SK-N-SH (cell line): Measurements from ENCODE around the gene CPT1C. TPM values are rescaled to one million over a fixed set of nuclear protein-coding genes. Genes with fewer than 3 reads are reported as not detected.

ENCODE experiments used
- CTCF ChIA-PET: fragments of 300-600, 350-600 bp; formaldehyde crosslinking; extraction: SDS; loops from one replicate; lab custom pipeline; 2021; lab: Yijun Ruan, JAX
- POLR2A ChIA-PET: fragments of 350-600 bp; sonication (Branson Sonifier 250); formaldehyde crosslinking; extraction: SDS; loops from one replicate; lab custom pipeline; 2020; ENCODE audit warnings: antibody characterized with exemption, inconsistent platforms; lab: Yijun Ruan, JAX
- DNase-seq: peaks from one replicate; pipeline ENCODE4 v3.0.0; 2012
- H2AFZ ChIP-seq: fragments of 200-600 bp; sonication (generic); 2 replicates; pipeline ENCODE4 v1.8.1; 2016; ENCODE audit warnings: antibody characterized with exemption, mild to moderate bottlenecking, low read depth
- H3F3A ChIP-seq: fragments of 200-600 bp; sonication (generic); replicated peaks from 2 replicates; pipeline ENCODE3; 2016; ENCODE audit warnings: antibody characterized with exemption, mild to moderate bottlenecking; ENCODE audit not compliant: insufficient read depth
- H3K27ac ChIP-seq, 2 experiments: fragments of 200-500 bp in 1 of 2; fragments of 200-600 bp in 1 of 2; sonication (Bioruptor generic) in 1 of 2; sonication (generic), shearing (Covaris generic) in 1 of 2; 2 replicates each; pipeline versions ENCODE4 v1.5.1 to v1.6.1; 2014 to 2016; ENCODE audit warnings: low read depth in 2 of 2, inconsistent platforms in 1 of 2, low read length in 1 of 2, mild to moderate bottlenecking in 1 of 2, mixed read lengths in 1 of 2
- H3K27me3 ChIP-seq: fragments of 200-600 bp; sonication (generic), shearing (Covaris generic); 2 replicates; pipeline ENCODE4 v1.6.1; 2016; ENCODE audit warnings: mixed run types; ENCODE audit not compliant: insufficient read depth
- H3K36me3 ChIP-seq, 2 experiments: fragments of 200-500 bp in 1 of 2; fragments of 200-600 bp in 1 of 2; sonication (Bioruptor generic) in 1 of 2; sonication (generic) in 1 of 2; replicated peaks in 1 of 2; 2 replicates each; pipeline versions ENCODE3 to v1.5.1; 2014 to 2016; ENCODE audit warnings: low read length in 1 of 2, mild to moderate bottlenecking in 1 of 2; ENCODE audit not compliant: insufficient read depth in 2 of 2, control insufficient read depth in 1 of 2
- H3K4me1 ChIP-seq, 2 experiments: fragments of 200-500 bp in 1 of 2; fragments of 200-600 bp in 1 of 2; sonication (Bioruptor generic) in 1 of 2; sonication (generic), shearing (Covaris generic) in 1 of 2; 2 replicates each; pipeline versions ENCODE4 v1.5.1 to v1.6.1; 2014 to 2016; ENCODE audit warnings: low read depth in 1 of 2, low read length in 1 of 2, mixed run types in 1 of 2; ENCODE audit not compliant: insufficient read depth in 2 of 2, control insufficient read depth in 1 of 2
- H3K4me2 ChIP-seq: fragments of 200-600 bp; sonication (generic), shearing (Covaris generic); 2 replicates; pipeline ENCODE4 v1.6.1; 2017; ENCODE audit warnings: mixed run types
- H3K4me3 ChIP-seq, 2 experiments: fragments of 200-500 bp in 1 of 2; fragments of 200-600 bp in 1 of 2; sonication (Bioruptor generic) in 1 of 2; sonication (generic), shearing (Covaris generic) in 1 of 2; 2 replicates each; pipeline versions ENCODE4 v1.5.1 to v1.8.1; 2014 to 2016; ENCODE audit warnings: low read depth in 2 of 2, inconsistent platforms in 1 of 2, low read length in 1 of 2, mild to moderate bottlenecking in 1 of 2, mixed read lengths in 1 of 2, moderate library complexity in 1 of 2
- H3K79me2 ChIP-seq: fragments of 200-600 bp; sonication (generic); 2 replicates; pipeline ENCODE4 v1.8.1; 2017; ENCODE audit warnings: mild to moderate bottlenecking; ENCODE audit not compliant: insufficient read depth
- H3K9ac ChIP-seq: fragments of 200-600 bp; sonication (generic); 2 replicates; pipeline ENCODE4 v1.6.1; 2017; ENCODE audit warnings: mixed run types
- H3K9me2 ChIP-seq: fragments of 200-600 bp; sonication (generic); 2 replicates; pipeline ENCODE4 v1.6.1; 2017; ENCODE audit warnings: mixed run types
- H3K9me3 ChIP-seq: fragments of 200-600 bp; sonication (generic); 2 replicates; pipeline ENCODE4 v1.6.1; 2017; ENCODE audit warnings: mixed run types, mild to moderate bottlenecking, moderate library complexity
- H4K20me1 ChIP-seq: fragments of 200-600 bp; sonication (generic); 2 replicates; pipeline ENCODE4 v1.6.1; 2017; ENCODE audit warnings: mild to moderate bottlenecking, mixed run types; ENCODE audit not compliant: insufficient read depth
- CHD2 ChIP-seq: fragments of 150-350 bp; IDR thresholded peaks from 2 replicates; pipeline ENCODE4 v1.6.1; 2018; ENCODE audit warnings: low read length; ENCODE audit not compliant: partially characterized antibody
- EP300 ChIP-seq, 2 experiments: IDR thresholded peaks; 2 replicates each; pipeline versions ENCODE4 v1.4.0 to v1.6.1; 2012; ENCODE audit warnings: borderline replicate concordance in 1 of 2, low read depth in 1 of 2, low read length in 1 of 2
- FOSL2 ChIP-seq: IDR thresholded peaks from 2 replicates; pipeline ENCODE4 v1.4.0; 2012; ENCODE audit warnings: low read depth, mild to moderate bottlenecking, moderate library complexity, borderline replicate concordance
- GATA2 ChIP-seq: sonication (generic); formaldehyde crosslinking; IDR thresholded peaks from 2 replicates; pipeline ENCODE4 v1.5.0; 2020; ENCODE audit warnings: mild to moderate bottlenecking, missing genetic modification reagents
- JUND ChIP-seq: IDR thresholded peaks from 2 replicates; pipeline ENCODE4 v1.4.0; 2012
- MAX ChIP-seq: IDR thresholded peaks from 2 replicates; pipeline ENCODE4 v1.4.0; 2012; ENCODE audit warnings: low read depth
- MXI1 ChIP-seq: IDR thresholded peaks from 2 replicates; pipeline ENCODE4 v1.6.1; 2012; ENCODE audit warnings: mild to moderate bottlenecking, low read depth, low read length, improper control_type of control experiment
- NRF1 ChIP-seq: IDR thresholded peaks from 2 replicates; pipeline ENCODE4 v1.6.1; 2012; ENCODE audit warnings: low read depth, mild to moderate bottlenecking, low read length
- SIN3A ChIP-seq: IDR thresholded peaks from 2 replicates; pipeline ENCODE4 v1.6.1; 2012; ENCODE audit warnings: low read depth, mild to moderate bottlenecking, low read length, moderate library complexity, borderline replicate concordance
- TCF12 ChIP-seq: IDR thresholded peaks from 2 replicates; pipeline ENCODE4 v1.4.0; 2012
- TEAD4 ChIP-seq: IDR thresholded peaks from 2 replicates; pipeline ENCODE4 v1.4.0; 2012; ENCODE audit warnings: mild to moderate bottlenecking, borderline replicate concordance; ENCODE audit not compliant: insufficient read depth
- YY1 ChIP-seq: IDR thresholded peaks from 2 replicates; pipeline ENCODE4 v1.4.0; 2012; ENCODE audit warnings: low read depth, mild to moderate bottlenecking
- WGBS: methylation state at CpG from one replicate; pipeline ENCODE4 v1.1.6; 2017; ENCODE audit warnings: low lambda C conversion rate; 5-methylcytosine and 5-hydroxymethylcytosine counted together
- polyA plus RNA-seq, 3 experiments: library from polyadenylated mRNA; depleted of rRNA; stranded (reverse); fragments of >200 nt; gene quantifications; 2 replicates each; pipeline ENCODE4 v1.2.3, GENCODE V29; 2012
- TF ChIP-seq, protein P1 (sequence below): fragments of 200-600 bp; sonication (generic); IDR thresholded peaks from 2 replicates; pipeline ENCODE4 v1.6.1; 2017; ENCODE audit warnings: antibody characterized with exemption, mild to moderate bottlenecking, moderate library complexity
- TF ChIP-seq, protein P2 (sequence below): IDR thresholded peaks from 2 replicates; pipeline ENCODE4 v1.4.0; 2012; ENCODE audit warnings: low read depth, borderline replicate concordance

The CPT1C gene
- polyA plus RNA-seq, 1 of the 3 experiments (the other 2 are of a cell fraction) = 139 TPM

- no peak overlapping the region for H2AFZ ChIP-seq
- no peak overlapping the region for H3K9ac ChIP-seq
- no peak for DNase-seq
- H3K9me3 ChIP-seq = no peaks in the 10 kb centered on the region
- H3F3A ChIP-seq = peaks cover 10% of the 10 kb centered on the region
- peaks cover 60% of the 10 kb centered on the region for H3K79me2 ChIP-seq
- H3K36me3 ChIP-seq = peaks cover 35 to 45% of the 10 kb centered on the region in 2 experiments
- no peaks in the 10 kb centered on the region for H3K27me3 ChIP-seq
- over 99% methylated on average over 5 of the region's 8 CpGs for WGBS
- no peaks in the 10 kb centered on the region for H3K9me2 ChIP-seq
- ChIA-PET CTCF (interaction anchor here (2.0 to 2.6 kb wide), 2 partner anchors 8 to 10 kb away, joined by 24 to 35 read pairs; partner anchors contain the start of genes ADM5 and CPT1C), POLR2A (no interaction called here)
- no peak overlapping the region for H3K27ac ChIP-seq
- H4K20me1 ChIP-seq = peaks cover 59% of the 10 kb centered on the region
- no peak overlapping the region for H3K4me3 ChIP-seq
- peaks cover 16 to 23% of the 10 kb centered on the region in 2 experiments; a peak in 3 of 4 replicates for H3K4me1 ChIP-seq
- no peak overlapping the region for H3K4me2 ChIP-seq
- TF ChIP-seq TEAD4 (no peak), GATA2 (no peak), FOSL2 (no peak), EP300 (IDR thresholded peaks at IDR 0.05; ENCODE audit: borderline replicate concordance in 1 of 2, low read depth in 1 of 2, low read length in 1 of 2) (no peak), MAX (no peak), TCF12 (no peak), YY1 (no peak), CHD2 (no peak)
- TF ChIP-seq, protein P1, sequence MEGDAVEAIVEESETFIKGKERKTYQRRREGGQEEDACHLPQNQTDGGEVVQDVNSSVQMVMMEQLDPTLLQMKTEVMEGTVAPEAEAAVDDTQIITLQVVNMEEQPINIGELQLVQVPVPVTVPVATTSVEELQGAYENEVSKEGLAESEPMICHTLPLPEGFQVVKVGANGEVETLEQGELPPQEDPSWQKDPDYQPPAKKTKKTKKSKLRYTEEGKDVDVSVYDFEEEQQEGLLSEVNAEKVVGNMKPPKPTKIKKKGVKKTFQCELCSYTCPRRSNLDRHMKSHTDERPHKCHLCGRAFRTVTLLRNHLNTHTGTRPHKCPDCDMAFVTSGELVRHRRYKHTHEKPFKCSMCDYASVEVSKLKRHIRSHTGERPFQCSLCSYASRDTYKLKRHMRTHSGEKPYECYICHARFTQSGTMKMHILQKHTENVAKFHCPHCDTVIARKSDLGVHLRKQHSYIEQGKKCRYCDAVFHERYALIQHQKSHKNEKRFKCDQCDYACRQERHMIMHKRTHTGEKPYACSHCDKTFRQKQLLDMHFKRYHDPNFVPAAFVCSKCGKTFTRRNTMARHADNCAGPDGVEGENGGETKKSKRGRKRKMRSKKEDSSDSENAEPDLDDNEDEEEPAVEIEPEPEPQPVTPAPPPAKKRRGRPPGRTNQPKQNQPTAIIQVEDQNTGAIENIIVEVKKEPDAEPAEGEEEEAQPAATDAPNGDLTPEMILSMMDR = no peak
- TF ChIP-seq, protein P2, sequence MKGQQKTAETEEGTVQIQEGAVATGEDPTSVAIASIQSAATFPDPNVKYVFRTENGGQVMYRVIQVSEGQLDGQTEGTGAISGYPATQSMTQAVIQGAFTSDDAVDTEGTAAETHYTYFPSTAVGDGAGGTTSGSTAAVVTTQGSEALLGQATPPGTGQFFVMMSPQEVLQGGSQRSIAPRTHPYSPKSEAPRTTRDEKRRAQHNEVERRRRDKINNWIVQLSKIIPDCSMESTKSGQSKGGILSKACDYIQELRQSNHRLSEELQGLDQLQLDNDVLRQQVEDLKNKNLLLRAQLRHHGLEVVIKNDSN = no peak
Observed at GRCh38 chr19:49682274-49682673, 8.6 kb upstream of the CPT1C start.

DNA sequence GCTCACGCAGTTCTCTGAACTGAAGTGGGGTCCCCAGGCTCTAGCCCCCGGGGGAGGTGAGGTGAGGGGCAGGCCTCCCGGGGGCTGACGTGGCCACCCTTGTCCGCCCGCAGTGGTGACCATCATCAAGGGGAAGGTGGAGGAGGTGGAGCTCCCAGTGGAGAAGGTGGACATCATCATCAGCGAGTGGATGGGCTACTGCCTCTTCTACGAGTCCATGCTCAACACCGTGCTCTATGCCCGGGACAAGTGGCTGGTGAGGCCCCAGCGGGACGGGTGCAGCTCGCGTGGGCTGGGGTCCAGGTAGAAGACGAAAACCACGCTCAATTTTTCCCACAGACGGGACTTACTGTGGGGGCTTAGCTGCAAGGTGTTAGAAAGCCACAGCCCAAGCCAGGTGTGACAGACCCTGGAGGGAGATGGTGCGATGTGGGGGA is 7.1 kb upstream of the CPT1C start:
- H2AFZ ChIP-seq = no peak overlapping the region
- no peaks in the 10 kb centered on the region for H3K27me3 ChIP-seq
- CTCF ChIA-PET = interaction anchor here (0.6 to 2.0 kb wide), 3 partner anchors 11 to 137 kb away, joined by 3 to 7 read pairs (median 4); no protein-coding TSS in a partner anchor
- H3K36me3 ChIP-seq = peaks cover 35 to 57% of the 10 kb centered on the region in 2 experiments
- no peaks in the 10 kb centered on the region for H3K9me3 ChIP-seq
- no peaks in the 10 kb centered on the region for H3K9me2 ChIP-seq
- H3K4me2 ChIP-seq = no peak overlapping the region
- no peak for TF ChIP-seq MXI1
- TF ChIP-seq MAX = no peak
- TF ChIP-seq JUND = no peak
- TF ChIP-seq, protein P1 = no peak
- no peak for TF ChIP-seq TEAD4
- no peak for TF ChIP-seq SIN3A
- TF ChIP-seq FOSL2 = no peak
- no peak for TF ChIP-seq NRF1
- TF ChIP-seq, all 33 proteins: peak for 0
- Histone ChIP-seq H3F3A (peaks cover 15% of the 10 kb centered on the region), H3K4me3 (no peak overlapping the region), H3K79me2 (peaks cover 44% of the 10 kb centered on the region), H3K4me1 (peaks cover 16 to 18% of the 10 kb centered on the region in 2 experiments; a peak in 3 of 4 replicates), H3K27ac (no peak overlapping the region; a peak in 1 of 4 replicates), H4K20me1 (peaks cover 46% of the 10 kb centered on the region), H3K9ac (no peak overlapping the region)
- WGBS = 95% methylated on average over 18 of the region's 18 CpGs
- POLR2A ChIA-PET = no interaction called here
- no peak for DNase-seq
